ENCODE data around the gene ZFAND3. TPM values are rescaled to one million over a fixed set of nuclear protein-coding genes. Genes with fewer than 3 reads are reported as not detected.

The ZFAND3 gene
- polyA plus RNA-seq, 1 donor (not counting 4 experiments of a cell fraction or from before 2014, with no cell fraction given): 19.6 TPM

GRCh38 chr6:37952027-37952426, 132.5 kb downstream of the ZFAND3 start:
- FAIRE-seq (no peak), DNase-seq (ENCODE audit: low read depth, low spot score) (no peak)
- Histone ChIP-seq H3K27ac (ENCODE audit: control insufficient read depth, insufficient read depth, low read length) (no peak overlapping the region), H3K9me1 (ENCODE audit: control insufficient read depth, extremely low read depth, insufficient read depth, low read length) (no peaks in the 10 kb centered on the region), H3K79me2 (ENCODE audit: control insufficient read depth, insufficient read depth, low read length) (peaks cover 84% of the 10 kb centered on the region), H3K27me3 (ENCODE audit: control insufficient read depth, extremely low read depth, insufficient read depth, low read length) (no peaks in the 10 kb centered on the region), H3K4me3 (ENCODE audit: control insufficient read depth in 2 of 3, extremely low read depth in 1 of 3, insufficient read depth in 2 of 3, low read depth in 1 of 3, low read length in 3 of 3) (no peak overlapping the region), H3K9ac (ENCODE audit: control insufficient read depth, extremely low read depth, insufficient read depth, low read length) (no peak overlapping the region), H2AFZ (ENCODE audit: control insufficient read depth, low read length) (no peak overlapping the region), H4K20me1 (ENCODE audit: control insufficient read depth, extremely low read depth, insufficient read depth, low read length) (peaks cover 25% of the 10 kb centered on the region), H3K36me3 (ENCODE audit: control insufficient read depth in 2 of 2, extremely low read depth in 1 of 2, insufficient read depth in 2 of 2, low read length in 2 of 2) (no peaks in the 10 kb centered on the region), H3K4me2 (ENCODE audit: control insufficient read depth, extremely low read depth, insufficient read depth, low read depth, low read length) (no peak overlapping the region), H3K9me3 (ENCODE audit: control insufficient read depth, low read depth, low read length) (no peaks in the 10 kb centered on the region), H3K4me1 (ENCODE audit: control insufficient read depth, extremely low read depth, insufficient read depth, low read length) (no peaks in the 10 kb centered on the region)
- no peak for TF ChIP-seq EZH2 (IDR thresholded peaks at IDR 0.05; ENCODE audit: low read length)
- TF ChIP-seq CTCF (optimal IDR thresholded peaks at IDR 0.05 in 1 of 3, IDR thresholded peaks at IDR 0.05 in 1 of 3, conservative IDR thresholded peaks at IDR 0.05 in 1 of 3; ENCODE audit: extremely low read depth in 1 of 3, insufficient read depth in 2 of 3, low read length in 3 of 3): no peak
- dilution Hi-C loops (cut with MboI; ENCODE audit: extremely low pct_ligation_motif_present, low sequenced_read_pairs): no loop called here

GRCh38 chr6:37954791-37955190, 135.3 kb downstream of the ZFAND3 start:
- H3K36me3 ChIP-seq (ENCODE audit: control insufficient read depth in 2 of 2, extremely low read depth in 1 of 2, insufficient read depth in 2 of 2, low read length in 2 of 2): no peaks in the 10 kb centered on the region
- H3K4me2 ChIP-seq (ENCODE audit: control insufficient read depth, extremely low read depth, insufficient read depth, low read depth, low read length): no peak overlapping the region
- no peak overlapping the region for H3K4me3 ChIP-seq (ENCODE audit: control insufficient read depth in 2 of 3, extremely low read depth in 1 of 3, insufficient read depth in 2 of 3, low read depth in 1 of 3, low read length in 3 of 3)
- no peak overlapping the region for H3K9ac ChIP-seq (ENCODE audit: control insufficient read depth, extremely low read depth, insufficient read depth, low read length)
- H3K27ac ChIP-seq (ENCODE audit: control insufficient read depth, insufficient read depth, low read length): no peak overlapping the region
- H3K79me2 ChIP-seq (ENCODE audit: control insufficient read depth, insufficient read depth, low read length): peaks cover 72% of the 10 kb centered on the region
- DNase-seq (ENCODE audit: low read depth, low spot score): no peak
- dilution Hi-C loops (cut with MboI; ENCODE audit: extremely low pct_ligation_motif_present, low sequenced_read_pairs): no loop called here
- H3K9me3 ChIP-seq (ENCODE audit: control insufficient read depth, low read depth, low read length): no peaks in the 10 kb centered on the region
- no peaks in the 10 kb centered on the region for H3K27me3 ChIP-seq (ENCODE audit: control insufficient read depth, extremely low read depth, insufficient read depth, low read length)
- no peaks in the 10 kb centered on the region for H3K9me1 ChIP-seq (ENCODE audit: control insufficient read depth, extremely low read depth, insufficient read depth, low read length)
- FAIRE-seq: no peak
- H4K20me1 ChIP-seq (ENCODE audit: control insufficient read depth, extremely low read depth, insufficient read depth, low read length): peaks cover 21% of the 10 kb centered on the region
- TF ChIP-seq EZH2 (IDR thresholded peaks at IDR 0.05; ENCODE audit: low read length) (no peak), CTCF (optimal IDR thresholded peaks at IDR 0.05 in 1 of 3, IDR thresholded peaks at IDR 0.05 in 1 of 3, conservative IDR thresholded peaks at IDR 0.05 in 1 of 3; ENCODE audit: extremely low read depth in 1 of 3, insufficient read depth in 2 of 3, low read length in 3 of 3) (no peak)
- no peak overlapping the region for H2AFZ ChIP-seq (ENCODE audit: control insufficient read depth, low read length)
- no peaks in the 10 kb centered on the region for H3K4me1 ChIP-seq (ENCODE audit: control insufficient read depth, extremely low read depth, insufficient read depth, low read length)

Measured in keratinocyte (primary cell).